Measurements from ENCODE around the gene MX2.
"Not testable (repeated sequence)": the region's sequence is repeated elsewhere in the genome, so short reads cannot be mapped to it uniquely, and the experiment has no call there.

The MX2 gene

GRCh38 chr21:41387042-41387819, 25.4 kb downstream of the MX2 start:
- no peak for DNase-seq (ENCODE audit: low read depth)

DNA sequence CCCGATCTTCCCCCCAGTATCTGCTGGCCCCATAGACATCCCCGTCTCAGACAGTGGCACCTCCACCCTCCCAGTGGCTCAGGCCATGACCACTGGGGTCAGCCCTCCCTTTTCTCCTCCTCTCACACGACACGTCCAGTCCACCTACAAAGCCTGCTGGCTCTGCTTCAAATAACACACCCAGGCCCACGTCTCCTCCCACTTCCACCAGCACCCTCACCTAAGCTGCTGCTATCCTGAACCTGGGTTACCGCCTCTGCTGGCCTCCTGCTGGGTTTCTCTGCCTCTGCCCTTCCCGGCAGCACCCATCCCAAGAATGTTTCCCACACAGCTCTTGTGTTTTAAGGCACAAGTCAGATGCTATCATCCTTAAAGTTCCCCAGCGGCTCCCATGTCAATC, 26.0 kb downstream of the MX2 start:
- DNase-seq (ENCODE audit: low read depth), result no peak

DNA sequence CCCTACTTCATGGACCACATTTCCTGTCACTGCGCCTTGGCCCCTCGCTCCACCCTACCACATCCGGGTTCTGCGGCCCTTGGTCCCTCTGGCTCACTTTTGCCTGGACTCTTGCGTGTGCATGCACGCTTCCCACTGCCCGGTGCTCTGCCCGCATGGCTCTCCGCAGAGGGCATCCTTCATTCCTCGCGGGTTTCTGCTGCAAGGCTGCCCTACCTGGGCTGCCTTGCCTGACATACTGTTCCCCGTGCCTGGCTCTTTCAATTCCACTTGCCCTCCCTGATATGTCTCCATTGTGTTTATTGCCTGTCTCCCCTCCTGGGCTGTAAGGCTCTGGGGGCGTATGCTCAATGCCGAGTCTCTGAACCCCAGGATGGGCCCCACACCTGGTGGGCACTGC, 26.4 kb downstream of the MX2 start:
- no peak for DNase-seq (ENCODE audit: low read depth)

GRCh38 chr21:41390043-41390639, 28.3 kb downstream of the MX2 start:
- DNase-seq (ENCODE audit: low read depth), result no peak

GRCh38 chr21:41393876-41394465, 32.1 kb downstream of the MX2 start:
- DNase-seq (ENCODE audit: low read depth), result no peak

- DNase-seq (ENCODE audit: low read depth), result no peak
These were observed 34.8 kb downstream of the MX2 start for GRCh38 chr21:41396558-41397075.

DNA sequence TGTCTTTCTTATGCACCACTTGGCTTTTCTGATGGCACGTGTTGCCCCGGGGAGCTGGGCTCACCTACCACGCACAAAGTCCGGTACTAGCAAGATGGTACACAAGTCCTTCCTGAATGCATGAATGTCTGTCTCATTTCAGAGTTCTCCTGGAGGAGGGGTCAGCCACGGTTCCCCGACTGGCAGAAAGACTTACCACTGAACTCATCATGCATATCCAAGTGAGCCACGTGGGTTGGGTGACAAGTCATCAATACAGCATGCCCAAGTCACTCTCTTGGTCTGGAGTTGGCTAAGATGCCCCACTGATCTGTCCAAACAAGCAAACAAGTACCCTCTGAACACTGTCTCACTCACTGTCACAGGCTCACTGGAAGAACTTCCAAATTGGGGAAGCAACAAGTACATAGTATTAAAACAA, 35.7 kb downstream of the MX2 start:
- DNase-seq (ENCODE audit: low read depth), result no peak

DNA sequence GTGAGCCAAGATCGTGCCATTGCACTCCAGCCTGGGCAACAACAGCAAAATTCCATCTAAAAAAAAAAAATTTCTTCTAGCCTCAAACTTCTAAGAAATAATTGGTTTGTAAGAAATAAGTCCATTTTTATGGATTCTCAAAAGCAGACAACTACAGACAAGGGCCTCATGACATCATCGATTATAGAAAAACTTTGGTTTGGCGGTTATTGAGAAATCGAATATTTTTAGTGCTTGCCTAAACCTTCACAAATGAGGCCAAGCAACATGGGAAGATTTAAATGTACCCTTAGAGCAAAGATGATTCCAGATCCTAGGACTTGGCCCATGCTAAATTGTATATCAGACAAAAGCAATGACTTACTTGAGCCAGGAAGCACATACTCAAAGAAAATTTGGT, 36.4 kb downstream of the MX2 start:
- no peak for DNase-seq (ENCODE audit: low read depth)

- no peak for DNase-seq (ENCODE audit: low read depth)
These were observed 37.0 kb downstream of the MX2 start for GRCh38 chr21:41398831-41399230.

- DNase-seq (ENCODE audit: low read depth), result no peak
These were observed 37.5 kb downstream of the MX2 start for GRCh38 chr21:41399246-41399800.

DNA sequence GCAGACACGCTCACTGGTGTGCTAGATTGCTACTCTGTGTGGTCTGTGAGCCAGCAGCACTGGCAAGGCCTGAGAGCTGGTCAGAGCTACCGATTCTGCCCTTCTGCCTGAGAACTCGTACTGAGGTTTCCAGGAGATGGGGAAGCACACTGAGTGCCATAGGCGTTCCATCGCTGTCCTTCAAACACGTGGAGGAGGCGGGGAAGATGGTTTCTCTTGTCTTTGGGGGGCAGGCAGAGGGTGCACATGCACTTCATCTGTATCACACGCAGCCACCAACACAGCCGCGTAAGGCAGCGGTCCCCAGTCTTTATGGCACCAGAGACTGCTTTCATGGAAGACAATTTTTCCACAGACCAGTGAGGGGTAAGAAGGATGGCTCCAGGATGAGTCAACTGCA, 40.4 kb downstream of the MX2 start:
- no peak for DNase-seq (ENCODE audit: low read depth)

DNA sequence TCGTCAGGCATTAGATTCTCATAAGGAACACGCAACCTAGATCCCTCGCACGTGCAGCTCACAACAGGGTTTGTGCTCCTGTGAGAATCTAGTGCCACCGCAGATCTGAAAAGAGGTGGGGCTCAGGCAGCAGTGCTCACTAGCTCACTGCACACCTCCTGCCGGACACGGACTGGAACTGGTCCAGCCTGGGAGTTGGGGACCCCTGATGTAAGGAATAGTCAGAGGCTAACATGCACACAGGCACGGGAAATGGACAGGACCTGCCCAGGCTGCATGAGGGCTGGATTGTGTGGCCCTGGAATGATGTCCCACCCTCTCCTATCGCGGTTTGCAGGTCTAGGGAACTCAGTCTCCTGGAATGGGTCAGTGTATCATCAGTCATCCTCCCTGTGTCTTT, 41.0 kb downstream of the MX2 start:
- DNase-seq (ENCODE audit: low read depth), result no peak

DNA sequence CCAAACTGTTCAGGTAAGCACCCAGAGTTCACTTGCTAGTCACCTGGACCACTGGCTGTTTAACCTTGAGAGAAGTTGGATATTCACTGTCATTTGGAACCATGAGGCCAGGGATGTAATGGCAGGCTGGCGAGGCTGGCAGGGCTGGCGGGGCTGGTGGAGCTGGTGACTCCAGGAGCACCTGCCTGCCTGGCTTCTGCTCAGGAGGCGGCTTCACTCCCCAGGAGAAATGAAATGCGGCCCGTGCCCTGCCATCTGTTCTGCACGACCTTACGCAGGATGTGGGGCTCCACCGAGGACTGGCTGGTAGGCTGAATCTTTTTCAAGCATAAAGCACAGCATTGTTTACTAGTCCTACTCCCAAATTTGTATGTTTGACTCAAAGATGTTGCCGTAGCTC, 41.5 kb downstream of the MX2 start:
- no peak for DNase-seq (ENCODE audit: low read depth)

- no peak for DNase-seq (ENCODE audit: low read depth)
These were observed 42.1 kb downstream of the MX2 start for GRCh38 chr21:41403966-41404365.

DNA sequence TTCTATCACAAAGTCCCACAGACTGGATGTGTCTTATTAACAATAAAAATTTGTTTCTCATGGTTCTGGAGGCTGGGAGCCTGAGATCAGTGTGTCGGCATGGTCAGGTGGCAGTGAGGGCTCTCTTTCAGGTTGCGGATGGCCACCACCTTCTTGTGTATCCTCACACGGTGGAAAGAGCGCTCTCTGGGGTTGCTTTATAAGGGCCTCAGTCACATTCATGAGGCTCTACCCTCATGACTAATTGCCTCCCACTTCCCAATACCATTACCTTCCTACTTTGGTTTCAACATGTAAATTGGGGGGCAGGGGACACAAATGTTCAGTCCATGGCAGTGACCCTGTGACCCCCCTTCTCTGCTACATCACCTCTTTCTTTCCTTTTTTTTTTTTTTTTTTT, 43.5 kb downstream of the MX2 start:
- no peak for DNase-seq (ENCODE audit: low read depth)

GRCh38 chr21:41406340-41406739, 44.5 kb downstream of the MX2 start:
- no peak for DNase-seq (ENCODE audit: low read depth)

DNA sequence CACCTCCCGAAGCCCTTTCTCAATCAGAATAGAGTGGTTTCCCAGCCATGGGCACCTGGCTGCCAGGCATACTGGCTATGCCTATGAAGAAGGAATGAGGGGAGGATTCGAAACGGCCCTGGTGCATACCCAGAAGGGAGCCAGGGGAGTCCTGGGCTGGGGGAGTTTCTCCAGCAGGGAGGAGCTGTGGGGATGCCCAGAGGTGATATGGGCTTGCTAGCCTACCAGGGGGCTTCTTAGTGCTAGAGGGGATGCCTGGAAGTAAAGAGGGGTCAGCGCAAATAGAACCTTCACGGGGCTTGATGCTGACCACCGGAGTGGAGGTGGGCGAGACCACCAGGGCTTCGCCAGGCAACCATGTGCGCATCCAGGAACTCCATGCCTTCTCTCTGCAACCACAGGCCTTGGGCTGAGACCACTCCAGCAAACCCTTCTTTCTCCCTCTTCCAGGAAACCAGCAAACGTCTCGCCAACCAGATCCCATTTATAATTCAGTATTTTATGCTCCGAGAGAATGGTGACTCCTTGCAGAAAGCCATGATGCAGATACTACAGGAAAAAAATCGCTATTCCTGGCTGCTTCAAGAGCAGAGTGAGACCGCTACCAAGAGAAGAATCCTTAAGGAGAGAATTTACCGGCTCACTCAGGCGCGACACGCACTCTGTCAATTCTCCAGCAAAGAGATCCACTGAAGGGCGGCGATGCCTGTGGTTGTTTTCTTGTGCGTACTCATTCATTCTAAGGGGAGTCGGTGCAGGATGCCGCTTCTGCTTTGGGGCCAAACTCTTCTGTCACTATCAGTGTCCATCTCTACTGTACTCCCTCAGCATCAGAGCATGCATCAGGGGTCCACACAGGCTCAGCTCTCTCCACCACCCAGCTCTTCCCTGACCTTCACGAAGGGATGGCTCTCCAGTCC, 46.0 kb downstream of the MX2 start:
- no peak for DNase-seq (ENCODE audit: low read depth)

GRCh38 chr21:41410361-41410760, 48.5 kb downstream of the MX2 start:
- DNase-seq (ENCODE audit: low read depth), result no peak

GRCh38 chr21:41410767-41411448, 49.1 kb downstream of the MX2 start:
- no peak for DNase-seq (ENCODE audit: low read depth)

DNA sequence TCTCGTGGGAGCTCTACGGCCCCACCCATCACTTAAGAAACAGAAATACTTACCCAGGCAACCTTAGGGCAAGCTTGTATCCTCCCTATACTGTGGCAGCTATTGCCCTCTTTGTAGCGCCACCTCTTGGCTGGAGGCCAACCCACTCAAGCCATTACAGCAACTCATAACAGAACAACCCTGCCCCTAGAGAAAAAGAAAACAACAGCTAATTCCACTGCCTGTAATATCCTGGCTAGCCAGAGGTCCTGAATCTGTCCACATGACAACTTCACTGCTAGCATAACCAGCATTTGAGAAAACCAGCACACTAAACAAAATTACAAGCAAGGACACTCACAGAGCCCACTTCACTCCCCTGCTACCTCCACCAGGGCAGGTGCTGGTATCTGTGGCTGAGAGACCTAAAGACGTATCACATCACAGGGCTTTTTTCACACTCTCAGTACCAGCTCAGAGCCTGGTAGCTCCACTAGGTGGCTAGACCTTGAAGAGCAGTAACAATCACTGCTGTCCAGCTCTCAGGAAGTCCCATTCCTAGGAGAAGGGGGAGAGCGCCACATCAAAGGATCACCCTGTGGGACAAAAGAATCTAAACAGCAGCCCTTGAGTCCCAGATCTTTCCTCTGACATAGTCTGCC, 49.7 kb downstream of the MX2 start:
- no peak for DNase-seq (ENCODE audit: low read depth)

DNA sequence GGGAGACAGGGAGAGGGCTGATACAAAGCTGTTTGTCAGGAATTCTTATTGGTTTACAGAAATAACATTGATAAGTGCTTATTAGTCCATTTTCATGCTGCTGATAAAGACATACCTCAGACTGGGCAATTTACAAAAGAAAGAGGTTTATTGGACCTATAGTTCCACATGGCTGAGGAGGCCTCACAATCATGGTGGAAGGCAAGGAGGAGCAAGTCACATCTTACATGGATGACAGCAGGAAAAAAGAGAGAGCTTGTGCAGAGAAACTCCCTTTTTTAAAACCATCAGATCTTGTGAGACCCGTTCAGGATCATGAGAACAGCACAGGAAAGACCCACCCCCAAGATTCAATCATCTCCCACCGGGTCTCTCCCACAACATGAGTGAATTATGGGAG, 55.7 kb downstream of the MX2 start:
- not testable (repeated sequence) for DNase-seq (ENCODE audit: low read depth)
